HG02970 (cell line): ENCODE measurements around the gene RPL39.
"Not testable (repeated sequence)": the region's sequence is repeated elsewhere in the genome, so short reads cannot be mapped to it uniquely, and the experiment has no call there.

ENCODE experiments used
- ATAC-seq: cut with Tn5 transposase; IDR thresholded peaks from one replicate; pipeline ENCODE4 v1.9.1; 2021; ENCODE audit warnings: mild to moderate bottlenecking, moderate library complexity, moderate number of reproducible peaks; ENCODE audit not compliant: unreplicated experiment, low FRiP score

Gene RPL39

DNA sequence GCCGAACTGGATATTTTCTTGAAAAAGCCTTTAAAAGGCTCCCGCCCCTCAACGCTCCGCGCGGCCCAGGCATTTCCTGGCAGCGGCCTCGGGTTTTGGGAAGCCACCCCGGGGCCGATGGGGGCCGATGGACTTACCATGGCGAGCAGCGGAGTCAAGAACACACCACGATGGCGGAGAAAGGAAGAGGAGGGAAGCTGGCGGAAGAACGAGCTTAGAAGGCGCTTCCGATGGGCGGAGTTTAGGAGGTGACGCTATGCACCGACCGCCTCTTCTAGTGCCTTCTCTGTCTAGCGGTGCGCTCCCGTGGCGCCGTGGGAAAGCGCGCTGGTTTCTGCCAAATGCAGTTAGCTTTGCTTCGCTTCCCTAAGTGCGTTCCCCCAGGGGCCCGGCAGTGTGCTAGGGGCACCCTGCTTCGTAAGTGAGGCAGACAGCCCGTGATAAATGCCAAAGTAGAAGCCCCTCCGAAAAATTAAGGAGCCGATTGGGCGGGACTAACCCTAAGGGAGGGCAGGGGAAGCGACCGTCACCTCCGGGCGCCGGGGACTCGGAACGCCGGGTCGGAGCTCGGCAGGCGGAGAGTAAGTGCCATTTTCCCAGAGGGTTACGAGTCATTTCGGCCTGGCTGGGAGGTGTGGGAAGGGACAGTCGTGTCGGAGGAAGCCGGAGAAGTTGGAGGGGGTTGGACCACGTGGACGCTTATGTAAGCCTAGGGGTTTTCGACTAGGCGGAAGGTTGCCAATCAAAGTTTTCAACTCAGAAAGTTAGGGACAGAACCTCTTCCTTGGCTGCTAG, at the start of gene RPL39:
Gene RPL39 (minus strand): TSS at position 194 of the 795 bp plus-strand sequence. CDS start 54 bp downstream, at position 140.
- ATAC-seq = peak; percentile 85

DNA sequence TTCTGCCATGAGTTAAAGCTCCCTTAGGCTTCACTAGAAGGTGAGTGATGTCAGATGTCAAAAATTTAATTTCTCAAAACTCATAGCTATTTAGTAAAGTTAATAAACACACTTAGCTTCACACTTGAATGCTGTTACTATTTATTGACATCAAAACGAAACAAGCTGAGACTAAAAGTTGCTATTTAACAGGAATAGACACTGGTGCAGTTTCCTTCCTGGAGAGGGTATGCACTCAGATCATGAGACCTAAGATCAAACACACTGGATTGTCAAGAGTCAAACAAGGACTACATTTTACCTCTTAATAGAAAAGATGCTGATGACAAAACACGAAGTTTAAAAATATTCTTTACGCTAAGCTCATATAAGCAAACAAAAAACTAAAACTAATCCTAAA, 42.5 kb upstream of the RPL39 start:
- ATAC-seq = no peak

DNA sequence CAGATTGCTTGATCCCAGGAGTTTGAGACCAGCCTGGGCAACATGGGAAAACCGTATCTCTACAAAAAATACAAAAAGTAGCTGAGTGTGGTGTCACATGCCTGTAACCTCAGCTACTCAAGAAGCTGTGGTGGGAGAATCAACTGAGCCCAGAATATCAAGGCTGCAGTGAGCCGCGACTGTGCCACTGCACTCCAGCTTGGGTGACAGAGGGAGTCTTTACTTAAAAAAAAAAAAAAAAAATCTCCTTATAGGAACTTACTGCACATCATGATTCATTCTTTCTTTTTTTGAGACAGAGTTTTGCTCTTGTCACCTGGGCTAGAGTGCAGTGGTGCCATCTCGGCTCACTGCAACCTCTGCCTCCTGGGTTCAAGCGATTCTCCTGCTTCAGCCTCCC, 37.0 kb upstream of the RPL39 start:
- ATAC-seq = no peak

DNA sequence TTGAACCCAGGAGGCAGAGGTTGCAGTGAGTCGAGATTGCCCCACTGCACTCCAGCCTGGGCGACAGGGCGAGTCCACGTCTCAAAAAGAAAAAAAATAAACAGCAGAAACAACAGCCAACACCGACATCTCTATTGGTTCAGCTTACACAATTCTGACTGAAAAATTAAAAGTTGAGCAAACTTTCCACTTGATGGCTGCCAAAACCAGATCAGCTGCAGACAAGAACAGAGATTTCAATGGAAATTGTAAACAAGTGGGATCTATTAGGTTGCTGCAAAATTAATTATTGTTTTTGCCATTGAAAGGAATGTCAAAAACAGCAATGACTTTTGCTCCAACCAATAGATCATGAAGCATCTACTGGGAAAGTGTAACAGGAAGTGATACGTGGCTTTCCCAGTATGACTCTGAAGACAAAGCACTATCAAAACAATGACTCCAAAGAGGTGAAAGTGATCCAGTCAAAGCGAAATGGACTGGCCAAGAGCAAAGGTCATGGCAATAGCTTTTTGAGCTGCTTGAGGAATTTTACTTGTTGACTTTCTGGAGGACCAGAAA, 35.0 kb upstream of the RPL39 start:
- ATAC-seq = no peak

DNA sequence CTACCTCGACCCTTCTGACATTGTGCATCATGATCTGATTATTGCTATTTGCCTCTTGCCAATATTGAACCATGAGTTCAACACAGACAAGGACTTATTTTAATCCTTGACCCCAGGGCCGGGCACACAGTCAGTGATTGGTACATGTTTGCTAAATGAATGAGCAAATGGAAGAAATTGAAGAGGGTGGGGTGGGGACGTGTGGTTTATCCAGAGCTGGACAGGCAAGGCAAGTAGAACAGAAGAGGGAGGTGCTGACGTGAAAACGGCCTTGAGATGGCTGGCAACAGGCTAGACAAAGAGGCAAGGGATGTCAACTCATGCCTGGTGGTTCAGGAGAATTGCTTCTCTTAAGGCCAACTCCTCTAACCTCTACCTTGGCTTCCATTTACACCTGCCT, 32.8 kb upstream of the RPL39 start:
- not testable (repeated sequence) for ATAC-seq

DNA sequence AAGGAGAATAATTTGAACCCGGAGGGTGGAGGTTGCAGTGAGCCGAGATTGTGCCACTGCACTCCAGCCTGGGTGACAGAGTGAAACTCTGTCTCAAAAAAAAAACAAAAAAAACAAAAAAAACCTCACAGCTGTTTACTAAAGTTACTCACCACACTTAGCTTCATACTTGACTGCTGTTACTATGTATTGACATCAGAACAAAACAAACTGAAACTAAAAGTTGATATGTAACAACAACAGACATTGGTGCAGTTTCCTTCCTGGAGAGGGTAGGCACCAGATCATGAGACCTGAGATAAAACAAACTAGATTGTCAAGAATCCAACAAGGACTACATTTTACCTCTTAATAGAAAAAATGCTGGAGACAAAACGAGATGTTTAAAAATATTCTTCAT, 30.3 kb upstream of the RPL39 start:
- ATAC-seq = peak; percentile 81

DNA sequence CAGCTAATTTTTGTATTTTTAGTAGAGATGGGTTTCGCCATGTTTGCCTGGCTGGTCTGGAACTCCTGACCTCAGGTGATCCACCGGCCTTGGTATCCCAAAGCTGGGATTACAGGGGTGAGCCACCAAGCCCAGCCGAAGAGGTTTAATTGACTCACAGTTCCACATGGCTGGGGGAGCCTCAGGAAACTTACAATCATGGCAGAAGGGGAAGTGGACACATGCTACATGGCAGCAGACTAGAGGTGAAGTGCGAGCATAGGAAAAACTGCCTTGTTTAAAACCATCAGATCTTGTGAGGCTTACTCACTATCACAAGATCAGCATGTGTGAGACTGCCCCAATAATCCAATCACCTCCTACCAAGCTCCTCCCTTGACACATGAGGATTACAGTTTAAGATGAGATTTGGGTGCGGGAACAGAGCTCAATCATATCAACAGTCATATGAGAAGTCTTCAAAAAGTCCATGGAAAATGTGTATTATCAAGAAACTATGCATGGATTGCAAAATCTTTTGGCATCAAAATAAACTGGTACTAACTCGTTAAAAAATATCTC, 25.8 kb upstream of the RPL39 start:
- no peak for ATAC-seq

DNA sequence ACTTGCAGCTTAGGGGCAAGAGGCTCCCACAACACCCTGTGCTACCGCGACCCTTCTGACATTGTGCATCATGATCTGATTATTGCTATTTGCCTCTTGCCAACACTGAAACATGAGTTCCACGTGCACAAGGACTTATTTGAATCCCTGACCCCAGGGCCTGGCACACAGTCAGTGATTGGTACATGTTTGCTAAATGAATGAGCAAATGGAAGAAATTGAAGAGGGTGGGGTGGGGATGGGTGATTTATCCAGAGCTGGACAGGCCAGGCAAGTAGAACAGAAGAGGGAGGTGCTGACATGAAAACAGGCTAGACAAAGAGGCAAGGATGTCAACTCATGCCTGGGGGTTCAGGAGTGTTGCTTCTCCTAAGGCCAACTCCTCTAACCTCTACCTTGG, 24.9 kb upstream of the RPL39 start:
- no peak for ATAC-seq

DNA sequence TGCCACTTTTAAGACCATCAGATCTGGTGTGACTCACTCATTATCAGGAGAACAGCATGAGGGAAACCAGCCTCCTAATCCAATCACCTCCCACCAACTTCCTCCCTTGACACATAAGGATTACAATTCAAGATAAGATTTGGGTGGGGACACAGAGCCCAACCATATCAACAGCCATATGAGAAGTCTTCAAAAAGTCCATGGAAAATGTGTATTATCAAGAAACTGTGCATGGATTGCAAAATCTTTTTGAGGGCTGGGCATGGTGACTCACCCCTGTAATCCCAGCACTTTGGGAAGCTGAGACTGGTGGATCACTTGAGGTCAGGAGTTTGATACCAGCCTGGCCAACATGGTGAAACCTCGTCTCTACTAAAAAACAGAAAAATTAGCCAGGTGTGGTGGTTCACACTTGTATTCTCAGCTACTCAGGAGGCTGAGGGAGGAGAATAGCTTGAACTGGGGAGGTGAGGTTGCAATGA, 17.8 kb upstream of the RPL39 start:
- no peak for ATAC-seq

DNA sequence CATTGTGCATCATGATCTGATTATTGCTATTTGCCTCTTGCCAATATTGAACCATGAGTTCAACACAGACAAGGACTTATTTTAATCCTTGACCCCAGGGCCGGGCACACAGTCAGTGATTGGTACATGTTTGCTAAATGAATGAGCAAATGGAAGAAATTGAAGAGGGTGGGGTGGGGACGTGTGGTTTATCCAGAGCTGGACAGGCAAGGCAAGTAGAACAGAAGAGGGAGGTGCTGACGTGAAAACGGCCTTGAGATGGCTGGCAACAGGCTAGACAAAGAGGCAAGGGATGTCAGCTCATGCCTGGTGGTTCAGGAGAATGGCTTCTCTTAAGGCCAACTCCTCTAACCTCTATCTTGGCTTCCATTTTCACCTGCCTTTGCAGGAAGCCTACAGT, 17.0 kb upstream of the RPL39 start:
- not testable (repeated sequence) for ATAC-seq

DNA sequence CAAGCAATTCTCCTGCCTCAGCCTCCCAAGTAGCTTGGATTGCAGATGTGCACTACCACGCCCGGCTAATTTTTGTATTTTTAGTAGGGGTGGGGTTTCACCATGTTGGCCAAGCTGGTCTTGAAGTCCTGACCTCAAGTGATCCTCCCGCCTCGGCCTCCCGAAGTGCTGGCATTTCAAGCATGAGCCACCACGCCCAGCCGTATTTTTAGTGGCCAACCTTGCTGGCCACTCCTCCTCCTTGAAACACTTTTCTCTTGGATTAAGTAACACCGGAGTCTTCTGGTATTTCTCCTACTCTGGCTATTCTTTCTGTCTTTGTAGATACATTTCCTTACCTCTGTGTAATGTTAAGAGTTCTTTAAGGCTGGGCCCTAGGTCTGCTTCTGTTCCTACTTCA, 11.1 kb upstream of the RPL39 start:
- ATAC-seq = no peak

DNA sequence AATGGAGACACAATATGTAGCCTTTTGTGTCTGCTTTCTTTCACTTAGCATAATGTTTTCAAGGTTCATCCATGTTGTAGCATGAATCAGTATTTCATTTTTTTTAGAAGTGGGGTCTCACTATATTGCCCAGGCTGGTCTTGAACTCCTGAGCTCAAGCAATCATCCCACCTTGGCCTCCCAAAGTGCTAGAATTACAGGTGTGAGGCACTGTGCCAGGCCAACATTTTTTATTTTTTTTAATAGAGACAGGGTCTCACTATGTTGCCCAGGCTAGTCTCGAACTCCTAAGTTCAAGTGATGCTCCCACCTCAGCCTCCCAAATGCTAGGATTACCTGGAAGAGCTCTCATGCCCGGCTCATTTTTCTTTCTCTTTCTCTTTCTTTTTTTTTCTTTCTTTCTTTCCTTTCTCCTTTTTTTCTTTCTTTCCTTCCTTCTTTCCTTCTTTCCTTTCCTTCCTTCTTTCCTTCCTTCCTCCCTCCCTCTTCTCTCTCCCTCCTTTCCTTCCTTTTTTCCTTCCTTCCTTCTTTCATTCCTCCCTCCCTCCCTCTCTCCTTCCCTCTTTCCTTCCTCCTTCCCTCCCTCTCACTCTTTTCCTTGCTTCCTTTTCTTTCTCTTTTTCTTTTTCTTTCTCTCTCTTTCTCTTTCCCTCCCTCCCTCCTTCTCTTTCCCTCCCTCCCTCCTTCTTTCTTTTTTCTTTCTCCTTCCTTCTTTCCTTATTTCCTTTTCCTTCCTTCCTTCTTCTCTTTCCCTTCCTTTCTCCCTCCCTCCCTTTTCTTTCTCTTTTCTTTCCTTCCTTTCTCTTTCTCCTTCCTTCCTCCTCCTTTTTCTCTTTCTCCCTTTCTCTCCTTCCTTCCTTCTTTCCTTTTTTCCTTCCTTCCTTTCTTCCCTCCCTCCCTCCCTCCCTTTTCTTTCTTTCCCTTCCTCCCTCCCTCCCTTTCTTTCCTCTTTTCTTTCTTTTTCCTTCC, 10.1 kb upstream of the RPL39 start:
- no peak for ATAC-seq

DNA sequence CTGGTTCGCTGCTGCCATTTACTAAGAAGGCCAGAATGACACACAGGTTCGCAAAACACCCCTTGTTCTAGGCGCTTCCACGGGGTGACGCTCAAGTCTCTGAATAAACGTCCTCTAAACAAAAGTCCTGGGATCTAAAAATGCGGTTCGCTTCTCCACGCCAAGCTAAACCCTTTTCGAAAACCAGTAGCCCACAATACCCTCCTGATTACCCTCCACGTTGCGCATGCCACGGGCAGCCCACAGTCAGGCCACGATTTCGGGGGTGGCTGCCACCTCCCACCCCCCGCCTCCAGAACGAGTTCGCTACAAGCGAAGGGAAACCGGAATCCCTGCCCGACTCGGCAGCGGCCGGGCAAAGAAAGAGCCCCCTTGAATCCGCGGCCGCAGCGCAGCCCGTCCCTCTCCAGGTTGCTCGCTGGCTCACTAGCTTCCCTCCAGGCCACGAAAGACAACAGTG, 423 bp downstream of the RPL39 start:
- peak; percentile 17 for ATAC-seq

DNA sequence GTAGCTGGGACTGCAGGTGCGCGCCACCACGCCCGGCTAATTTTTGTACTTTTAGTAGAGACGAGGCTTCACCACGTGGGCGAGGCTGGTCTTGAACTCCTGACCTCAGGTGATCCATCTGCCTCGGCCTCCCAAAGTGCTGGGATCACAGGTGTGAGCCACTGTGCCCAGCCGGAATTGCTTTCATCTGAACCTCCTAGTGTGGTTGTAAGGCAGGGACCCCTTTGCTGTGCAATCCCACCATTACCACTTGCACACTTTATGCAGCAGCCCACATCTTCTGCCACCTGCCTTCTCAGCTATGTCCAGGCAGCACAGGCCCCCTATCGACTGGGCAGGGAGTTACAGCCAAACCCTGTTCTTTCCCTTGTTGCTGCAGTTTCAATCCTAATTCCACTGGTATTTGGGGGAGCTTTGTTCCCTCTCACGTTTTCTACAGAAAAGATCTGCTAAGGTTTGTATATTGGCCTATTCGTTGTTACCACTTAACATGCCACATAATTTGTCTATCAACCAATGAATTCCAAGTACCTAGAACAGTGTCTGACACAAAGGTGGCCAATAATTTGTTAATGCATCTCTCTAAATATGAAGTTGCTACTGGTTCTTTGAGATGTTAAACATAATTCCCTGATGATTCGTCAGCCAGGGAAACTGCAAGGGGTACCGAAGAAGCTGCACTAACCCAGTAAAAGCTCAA, 6.5 kb downstream of the RPL39 start:
- no peak for ATAC-seq

DNA sequence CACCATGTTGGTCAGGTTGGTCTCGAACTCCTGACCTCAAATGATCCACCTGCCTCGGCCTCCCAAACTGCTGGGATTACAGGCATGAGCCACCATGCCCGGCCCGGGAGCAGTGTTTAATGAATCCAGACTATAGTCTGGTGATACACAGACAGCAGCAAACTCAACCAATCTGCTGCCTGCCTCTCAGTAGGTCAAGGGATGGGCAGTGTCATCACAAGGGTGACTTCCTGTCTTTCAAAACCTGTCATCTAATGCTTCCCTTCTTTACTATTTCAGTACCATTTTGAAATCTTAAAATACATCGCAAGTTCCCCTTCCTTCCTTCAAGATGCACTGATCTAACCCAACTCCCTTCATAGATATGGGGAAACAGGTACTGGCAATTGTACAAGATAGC, 8.4 kb downstream of the RPL39 start:
- no peak for ATAC-seq

DNA sequence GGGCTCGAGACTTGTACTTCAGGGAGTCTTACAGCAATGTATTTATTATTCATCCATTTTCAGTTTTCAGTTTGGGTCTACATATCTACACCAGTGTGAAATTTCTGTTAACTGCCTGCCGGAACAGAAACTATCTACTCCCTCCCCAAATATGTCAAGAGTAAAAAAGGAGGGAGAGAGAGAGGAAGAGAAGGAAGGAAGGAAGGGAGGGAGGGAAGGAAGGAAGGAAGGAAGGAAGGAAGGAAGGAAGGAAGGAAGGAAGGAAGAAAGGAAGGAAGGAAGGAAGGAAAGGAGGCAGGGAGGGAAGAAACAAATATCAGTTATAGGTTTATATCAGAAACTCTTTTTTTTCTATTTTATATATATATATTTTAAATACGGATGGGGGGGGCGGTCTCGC, 12.6 kb downstream of the RPL39 start:
- ATAC-seq = no peak

DNA sequence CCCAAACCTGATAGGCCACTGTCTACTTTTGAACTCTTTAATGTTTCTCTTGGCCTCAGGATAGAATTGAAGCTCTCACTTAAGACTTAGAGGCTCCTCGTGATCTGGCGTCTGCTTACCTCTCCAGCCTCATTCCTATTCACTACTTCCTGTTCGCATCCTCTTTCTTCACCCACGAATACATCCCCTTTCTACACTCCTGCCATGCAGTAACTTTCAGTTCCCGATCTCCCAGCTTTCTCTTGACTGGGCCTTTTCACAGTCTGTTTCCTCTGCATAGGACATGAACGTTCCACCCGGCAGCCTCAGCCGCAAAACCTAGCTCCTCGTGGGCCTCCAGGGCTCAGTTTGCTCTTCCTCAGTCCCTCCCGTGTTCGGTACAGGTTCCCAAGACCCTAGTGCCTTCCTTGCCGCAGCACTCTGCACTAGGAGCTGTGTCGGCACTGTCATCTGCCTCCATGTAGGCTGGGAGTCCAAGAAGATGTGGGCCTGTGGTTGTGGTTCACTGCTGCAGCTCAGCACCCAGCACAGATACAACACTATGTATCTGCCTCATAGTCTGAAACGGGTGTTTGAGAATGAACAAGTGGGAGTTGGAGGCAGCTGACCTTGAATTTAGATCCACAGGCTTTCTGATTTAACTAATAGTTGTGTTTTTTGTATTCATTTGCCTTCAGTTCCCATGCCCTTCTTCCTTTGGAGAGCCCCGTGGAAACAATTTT, 15.8 kb downstream of the RPL39 start:
- ATAC-seq = no peak

DNA sequence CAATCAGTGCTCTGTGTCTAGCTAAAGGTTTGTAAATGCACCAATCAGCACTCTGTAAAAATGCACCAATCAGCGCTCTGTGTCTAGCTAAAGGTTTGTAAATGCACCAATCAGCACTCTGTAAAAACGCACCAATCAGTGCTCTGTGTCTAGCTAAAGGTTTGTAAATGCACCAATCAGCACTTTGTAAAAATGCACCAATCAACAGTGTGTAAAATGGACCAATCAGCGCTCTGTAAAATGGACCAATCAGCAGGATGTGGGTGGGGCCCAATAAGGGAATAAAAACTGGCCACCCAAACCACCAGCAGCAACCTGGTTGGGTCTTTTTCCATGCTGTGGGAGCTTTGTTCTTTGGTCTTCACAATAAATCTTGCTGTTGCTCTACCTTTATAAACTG, 22.0 kb downstream of the RPL39 start:
- ATAC-seq = not testable (repeated sequence)

DNA sequence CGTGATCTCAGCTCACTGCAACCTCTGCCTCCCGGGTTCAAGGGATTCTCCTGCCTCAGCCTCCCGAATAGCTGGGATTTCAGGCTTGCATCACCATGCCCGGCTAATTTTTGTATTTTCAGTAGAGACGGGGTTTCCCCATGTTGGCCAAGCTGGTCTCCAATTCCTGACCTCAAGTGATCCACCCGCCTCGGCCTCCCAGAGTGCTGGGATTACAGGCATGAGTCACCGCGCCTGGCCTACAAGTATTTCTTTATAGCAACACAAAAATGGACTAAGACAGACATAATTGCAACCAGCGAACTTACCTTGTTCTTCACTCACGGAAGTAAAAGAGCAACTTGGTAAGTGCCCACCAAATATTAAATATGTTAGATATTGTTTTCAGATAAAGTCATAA, 23.0 kb downstream of the RPL39 start:
- ATAC-seq = not testable (repeated sequence)
